K562 (cell line): ENCODE measurements around the gene CYRIA. TPM values are rescaled to one million over a fixed set of nuclear protein-coding genes. Genes with fewer than 3 reads are reported as not detected.

ENCODE experiments used
- ATAC-seq: fragments of 200-7000 bp; cut with Tn5 transposase; 3 replicates; pipeline ENCODE4 v1.9.1; 2020; ENCODE audit warnings: moderate library complexity
- BruUV-seq: library from RNA; stranded (reverse); fragments of 400-500 nt; replicated peaks from 2 replicates; lab custom pipeline; 2021; lab: Mats Ljungman, UMichigan
- CTCF ChIA-PET: fragments of 300-600 bp; formaldehyde crosslinking; extraction: SDS; loops from one replicate; lab custom pipeline; 2021; ENCODE audit warnings: low intra/inter-chr PET ratio; lab: Yijun Ruan, JAX
- POLR2A ChIA-PET: fragments of 300-600, 350-650 bp; sonication (Branson Sonifier 250); formaldehyde crosslinking; extraction: SDS; loops from one replicate; lab custom pipeline; 2021; ENCODE audit warnings: antibody characterized with exemption, inconsistent platforms; lab: Yijun Ruan, JAX
- DNase-seq, 4 experiments: peaks; one replicate each; pipeline versions ENCODE4 v3.0.0 to v3.0.0-alpha.2; 2011 to 2018; ENCODE audit warnings: low spot score in 3 of 4, mixed read lengths in 3 of 4; ENCODE audit errors: extremely low read depth in 1 of 4
- FAIRE-seq: peaks from 2 replicates; lab custom pipeline; 2011; peaks lifted over from hg19 to GRCh38; lab: Jason Lieb, UNC
- H2AFZ ChIP-seq: 2 replicates; pipeline ENCODE4 v1.6.0; 2011; ENCODE audit warnings: low read depth, low read length, control low read depth, inconsistent platforms
- H3K27ac ChIP-seq: fragments of 200-600 bp; 3 replicates; pipeline ENCODE4 v1.8.0; 2011; ENCODE audit warnings: low read depth, mild to moderate bottlenecking, control low read depth, inconsistent platforms, low read length, moderate library complexity, mixed read lengths; ENCODE audit errors: extremely low read depth
- H3K27me3 ChIP-seq, 2 experiments: fragments of 300-600 bp in 1 of 2; 2 replicates in 1 of 2; 3 replicates in 1 of 2; pipeline versions ENCODE4 v1.6.0 to v1.8.0; 2011; ENCODE audit warnings: inconsistent platforms in 2 of 2, low read length in 2 of 2, mild to moderate bottlenecking in 1 of 2, mixed read lengths in 1 of 2, moderate library complexity in 1 of 2; ENCODE audit not compliant: control insufficient read depth in 2 of 2, insufficient read depth in 2 of 2
- H3K36me3 ChIP-seq: fragments of 300-600 bp; 3 replicates; pipeline ENCODE4 v1.8.0; 2011; ENCODE audit warnings: mild to moderate bottlenecking, low read length, inconsistent platforms; ENCODE audit not compliant: control insufficient read depth, insufficient read depth
- H3K4me1 ChIP-seq, 2 experiments: fragments of 200-600 bp in 1 of 2; replicated peaks in 1 of 2; 2 replicates in 1 of 2; 3 replicates in 1 of 2; pipeline versions ENCODE4 v1.5.1 to v1.8.0; 2011; ENCODE audit warnings: inconsistent platforms in 2 of 2, low read length in 2 of 2, mild to moderate bottlenecking in 1 of 2, mixed read lengths in 1 of 2, moderate library complexity in 1 of 2; ENCODE audit not compliant: control insufficient read depth in 2 of 2, insufficient read depth in 2 of 2
- H3K4me2 ChIP-seq: 2 replicates; pipeline ENCODE4 v1.6.1; 2011; ENCODE audit warnings: low read length, control low read depth, inconsistent platforms, mixed read lengths; ENCODE audit not compliant: insufficient read depth
- H3K4me3 ChIP-seq: fragments of 200-600 bp; sonication (generic), shearing (Covaris generic); 2 replicates; pipeline ENCODE4 v1.5.1; 2016; ENCODE audit warnings: control low read depth, inconsistent platforms
- H3K79me2 ChIP-seq: fragments of 200-600 bp; 3 replicates; pipeline ENCODE4 v1.8.0; 2011; ENCODE audit warnings: low read length, inconsistent platforms; ENCODE audit not compliant: control insufficient read depth, insufficient read depth
- H3K9ac ChIP-seq, 2 experiments: 2 replicates each; pipeline versions ENCODE4 v1.6.0 to v1.6.1; 2011; ENCODE audit warnings: low read depth in 2 of 2, low read length in 2 of 2, control low read depth in 1 of 2, inconsistent platforms in 1 of 2, mild to moderate bottlenecking in 1 of 2, mixed read lengths in 1 of 2; ENCODE audit not compliant: insufficient read depth in 1 of 2
- H3K9me1 ChIP-seq: one replicate; pipeline ENCODE4 v1.6.0; 2011; ENCODE audit warnings: inconsistent platforms, mild to moderate bottlenecking, low read length, moderate library complexity; ENCODE audit not compliant: control insufficient read depth, insufficient read depth
- H3K9me3 ChIP-seq: replicated peaks from 2 replicates; pipeline ENCODE4 v1.5.1; 2011; ENCODE audit warnings: low read depth, low read length, inconsistent platforms; ENCODE audit not compliant: control insufficient read depth, insufficient read depth
- H4K20me1 ChIP-seq: replicated peaks from 2 replicates; pipeline ENCODE4 v1.6.1; 2011; ENCODE audit warnings: low read length, inconsistent platforms, mixed read lengths; ENCODE audit not compliant: control insufficient read depth, insufficient read depth
- E2F1 ChIP-seq: sonication (generic); formaldehyde crosslinking; IDR thresholded peaks from 2 replicates; pipeline ENCODE4 v1.8.1; 2023; ENCODE audit warnings: mild to moderate bottlenecking, missing genetic modification reagents, moderate library complexity
- ELF1 ChIP-seq: fragments of 200-800 bp; sonication (Bioruptor generic); IDR thresholded peaks from 2 replicates; pipeline ENCODE4 v1.6.1; 2016; ENCODE audit warnings: missing genetic modification characterization, missing compliant biosample characterization
- ETV5 ChIP-seq: sonication (generic); formaldehyde crosslinking; IDR thresholded peaks from 2 replicates; pipeline ENCODE4 v1.4.0; 2020; ENCODE audit warnings: low read depth, mild to moderate bottlenecking, missing genetic modification reagents
- GABPA ChIP-seq: fragments of 200-800 bp; sonication (Bioruptor generic); conservative IDR thresholded peaks from 2 replicates; pipeline ENCODE4 v1.6.1; 2016; ENCODE audit warnings: low read depth, missing genetic modification characterization, missing compliant biosample characterization
- GTF2A2 ChIP-seq: IDR thresholded peaks from 2 replicates; pipeline ENCODE4 v1.6.1; 2016; ENCODE audit warnings: mild to moderate bottlenecking, missing genetic modification characterization, missing compliant biosample characterization
- HNRNPUL1 ChIP-seq: fragments of 200-400 bp; formaldehyde crosslinking; IDR thresholded peaks from 2 replicates; pipeline ENCODE4 v1.6.1; 2017; ENCODE audit warnings: low read length
- KAT8 ChIP-seq: fragments of 450-650 bp; IDR thresholded peaks from 2 replicates; pipeline ENCODE4 v1.6.1; 2016; ENCODE audit warnings: low read depth, mild to moderate bottlenecking
- NELFE ChIP-seq: IDR thresholded peaks from 2 replicates; pipeline ENCODE4 v1.6.1; 2011; ENCODE audit warnings: mild to moderate bottlenecking; ENCODE audit not compliant: insufficient read depth, insufficient read length
- NR2C2 ChIP-seq, 2 experiments: fragments of 200-800 bp in 1 of 2; sonication (Bioruptor generic) in 1 of 2; sonication (generic) in 1 of 2; formaldehyde crosslinking in 1 of 2; IDR thresholded peaks; 2 replicates each; pipeline versions ENCODE4 v1.6.1 to v1.8.0; 2016 to 2022; ENCODE audit warnings: mild to moderate bottlenecking in 1 of 2, missing compliant biosample characterization in 1 of 2, missing genetic modification characterization in 1 of 2, missing genetic modification reagents in 1 of 2
- PCBP1 ChIP-seq: fragments of 200-400 bp; formaldehyde crosslinking; IDR thresholded peaks from 2 replicates; pipeline ENCODE4 v1.6.1; 2018; ENCODE audit warnings: mild to moderate bottlenecking, low read depth, low read length; ENCODE audit not compliant: poor library complexity, severe bottlenecking
- PURB ChIP-seq: sonication (generic); formaldehyde crosslinking; IDR thresholded peaks from 2 replicates; pipeline ENCODE4 v1.9.0; 2021; ENCODE audit warnings: low read depth, mild to moderate bottlenecking, missing genetic modification reagents
- ZBTB8A ChIP-seq: fragments of 450-650 bp; IDR thresholded peaks from 2 replicates; pipeline ENCODE4 v1.6.1; 2018; ENCODE audit warnings: mild to moderate bottlenecking, moderate library complexity; ENCODE audit not compliant: partially characterized antibody
- ZNF668 ChIP-seq: fragments of 250-450 bp; sonication (Bioruptor Pico); IDR thresholded peaks from 2 replicates; pipeline ENCODE4 v1.8.0; 2022; ENCODE audit warnings: mild to moderate bottlenecking, inconsistent platforms
- WGBS: fragments of 100-300 bp; shearing (Covaris generic); methylation state at CpG from one replicate; pipeline ENCODE4 v1.1.6; 2016; ENCODE audit warnings: low coverage, mixed read lengths; ENCODE audit not compliant: insufficient coverage; ENCODE audit errors: missing lambda C conversion rate; 5-methylcytosine and 5-hydroxymethylcytosine counted together
- in situ Hi-C: fragments of 300-500 bp; cut with MboI; formaldehyde crosslinking; loops from 4 replicates; pipeline ENCODE4 v1.15.0; 2018; ENCODE audit warnings: inconsistent platforms, mixed read lengths
- intact Hi-C: fragments of 100-400 bp; cut with micrococcal nuclease; formaldehyde crosslinking; loops from 2 replicates; pipeline ENCODE4 v1.14.2; 2022
- polyA plus RNA-seq, 8 experiments: library from polyadenylated mRNA; depleted of rRNA in 4 of 8; stranded (reverse) in 5 of 8; unstranded in 3 of 8; fragments of >200 nt; fragmentation: Nextera tagmentation in 2 of 8; fragmentation: Illumina TruSeq in 1 of 8; extraction: Ambion mirVana in 2 of 8; extraction: Trizol in 1 of 8; gene quantifications; 2 replicates each; pipeline versions ENCODE4 v1.2.1 to v1.2.3, GENCODE V29; 2011 to 2014; ENCODE audit warnings: inconsistent platforms in 1 of 8, missing spikeins in 1 of 8
- total RNA-seq, 7 experiments: library from RNA; depleted of rRNA in 6 of 7; stranded (reverse); fragments of >200 nt in 6 of 7; fragmentation: Illumina TruSeq in 2 of 7; extraction: Trizol in 2 of 7; gene quantifications; 2 replicates each; pipeline versions ENCODE4 v1.2.1 to v1.2.3, GENCODE V29; 2011 to 2021; ENCODE audit warnings: low replicate concordance in 1 of 7

Gene CYRIA
- total and polyA plus RNA-seq, 9 of the 15 experiments (the other 6 are each of a cell fraction or from before 2014, with no cell fraction given), result 0.84 to 5.6 (median 3.0) TPM

GRCh38 chr2:16620590-16620989 lies 45.0 kb downstream of the CYRIA start:
- WGBS, result 13% methylated on average over 2 of the region's 2 CpGs
- Histone ChIP-seq H3K4me3 (no peak overlapping the region), H4K20me1 (no peaks in the 10 kb centered on the region), H3K27ac (no peak overlapping the region), H3K36me3 (no peaks in the 10 kb centered on the region), H3K27me3 (no peaks in the 10 kb centered on the region), H3K4me2 (no peak overlapping the region), H3K9ac (no peak overlapping the region), H2AFZ (no peak overlapping the region)
- POLR2A ChIA-PET, result interaction anchor here (0.6 kb wide), 1 partner anchor 148 kb away, joined by 3 read pairs; no protein-coding TSS in a partner anchor
- in situ Hi-C loops, result loop anchor here (5.0 to 25.0 kb wide), 2 partner anchors 132 to 692 kb away; no protein-coding TSS in a partner anchor
- no peak for TF ChIP-seq NR2C2 (CRISPR knock-in tag; IDR thresholded peaks at IDR 0.05)
- TF ChIP-seq NR2C2 (tag; IDR thresholded peaks at IDR 0.05), result no peak
- no peak for TF ChIP-seq PURB (CRISPR knock-in tag)
- TF ChIP-seq E2F1 (CRISPR knock-in tag), result no peak
- TF ChIP-seq NELFE, result no peak
- TF ChIP-seq KAT8, result no peak
- TF ChIP-seq ETV5 (CRISPR knock-in tag), result no peak
- TF ChIP-seq ELF1 (tag), result no peak
- no peak for TF ChIP-seq ZNF668 (CRISPR knock-in tag)
- no peak for TF ChIP-seq GABPA (tag)
- TF ChIP-seq ZBTB8A, result no peak
- no peak for TF ChIP-seq GTF2A2 (tag)
- no peak for TF ChIP-seq PCBP1
- TF ChIP-seq HNRNPUL1, result no peak
- TF ChIP-seq, all 486 proteins: peak for 0
- no peaks in the 10 kb centered on the region for H3K9me3 ChIP-seq
- peaks cover 7 to 27% of the 10 kb centered on the region in 2 experiments; a peak in 4 of 5 replicates for H3K4me1 ChIP-seq
- intact Hi-C loops, result loop anchor here (5.0 to 10.0 kb wide), 2 partner anchors 42 to 684 kb away; no protein-coding TSS in a partner anchor
- FAIRE-seq (no peak), ATAC-seq (no peak), DNase-seq (no peak)
- CTCF ChIA-PET, result no interaction called here
- H3K79me2 ChIP-seq, result no peaks in the 10 kb centered on the region
- no peaks in the 10 kb centered on the region for H3K9me1 ChIP-seq
- BruUV-seq, result no TSS peak
